Endothelial cell of umbilical vein (primary cell): Measurements from ENCODE around the gene NDUFB7. TPM values are rescaled to one million over a fixed set of nuclear protein-coding genes. Genes with fewer than 3 reads are reported as not detected.

Experiments
- BruUV-seq: library from RNA; stranded (reverse); fragments of 400-500 nt; replicated peaks from 2 replicates; lab custom pipeline; 2021; lab: Mats Ljungman, UMichigan
- CTCF ChIA-PET: fragments of 300-600, 350-600 bp; sonication (Branson Sonifier 250); formaldehyde crosslinking; loops from one replicate; lab custom pipeline; 2021; ENCODE audit warnings: antibody characterized with exemption, inconsistent platforms; lab: Charles Lee
- POLR2A ChIA-PET: fragments of 300-600, 350-600 bp; sonication (Branson Sonifier 250); formaldehyde crosslinking; loops from one replicate; lab custom pipeline; 2021; ENCODE audit warnings: antibody characterized with exemption, inconsistent platforms; lab: Charles Lee
- DNase-seq: peaks from one replicate; pipeline ENCODE4 v3.0.0-alpha.2; 2011; ENCODE audit warnings: low read depth, low spot score
- FAIRE-seq: peaks from 2 replicates; lab custom pipeline; 2011; peaks lifted over from hg19 to GRCh38; lab: Jason Lieb, UNC
- H2AFZ ChIP-seq: 2 replicates; pipeline ENCODE4 v1.6.0; 2012; ENCODE audit warnings: low read depth, low read length, control low read depth, inconsistent platforms
- H3K27ac ChIP-seq: 2 replicates; pipeline ENCODE4 v1.5.1; 2011; ENCODE audit warnings: low read depth, mild to moderate bottlenecking, control low read depth, low read length, moderate library complexity; ENCODE audit not compliant: insufficient read depth
- H3K27me3 ChIP-seq, 2 experiments: 2 replicates each; pipeline versions ENCODE4 v1.6.0 to v1.6.1; 2011; ENCODE audit warnings: low read length in 2 of 2, mixed read lengths in 1 of 2; ENCODE audit not compliant: control insufficient read depth in 2 of 2, insufficient read depth in 2 of 2
- H3K36me3 ChIP-seq, 2 experiments: 2 replicates in 1 of 2; 3 replicates in 1 of 2; pipeline ENCODE4 v1.5.1; 2011; ENCODE audit warnings: low read length in 2 of 2, mild to moderate bottlenecking in 1 of 2, moderate library complexity in 1 of 2; ENCODE audit not compliant: control insufficient read depth in 2 of 2, insufficient read depth in 2 of 2; ENCODE audit errors: extremely low read depth in 1 of 2
- H3K4me1 ChIP-seq: 3 replicates; pipeline ENCODE4 v1.5.1; 2011; ENCODE audit warnings: mild to moderate bottlenecking, low read length; ENCODE audit not compliant: control insufficient read depth, insufficient read depth; ENCODE audit errors: extremely low read depth
- H3K4me2 ChIP-seq: 2 replicates; pipeline ENCODE4 v1.6.1; 2011; ENCODE audit warnings: low read length, control low read depth, mixed read lengths; ENCODE audit not compliant: insufficient read depth
- H3K4me3 ChIP-seq, 3 experiments: fragments of 200-600 bp in 1 of 3; sonication (generic), shearing (Covaris generic) in 1 of 3; replicated peaks in 1 of 3; 2 replicates each; pipeline ENCODE4 v1.5.1; 2011 to 2016; ENCODE audit warnings: control low read depth in 3 of 3, low read length in 3 of 3, mild to moderate bottlenecking in 2 of 3, inconsistent platforms in 1 of 3, low read depth in 1 of 3, moderate library complexity in 1 of 3; ENCODE audit not compliant: insufficient read depth in 1 of 3
- H3K79me2 ChIP-seq: 2 replicates; pipeline ENCODE4 v1.6.0; 2012; ENCODE audit warnings: low read length, inconsistent platforms; ENCODE audit not compliant: control insufficient read depth, insufficient read depth
- H3K9ac ChIP-seq: replicated peaks from 2 replicates; pipeline ENCODE3; 2011; ENCODE audit warnings: low read length, control low read depth; ENCODE audit not compliant: insufficient read depth; ENCODE audit errors: extremely low read depth
- H3K9me1 ChIP-seq: replicated peaks from 3 replicates; pipeline ENCODE4 v1.6.0; 2011; ENCODE audit warnings: mild to moderate bottlenecking, low read length; ENCODE audit not compliant: control insufficient read depth, insufficient read depth; ENCODE audit errors: extremely low read depth
- H3K9me3 ChIP-seq: replicated peaks from 2 replicates; pipeline ENCODE4 v1.5.1; 2012; ENCODE audit warnings: low read length, inconsistent platforms; ENCODE audit not compliant: control insufficient read depth, insufficient read depth
- H4K20me1 ChIP-seq: replicated peaks from 2 replicates; pipeline ENCODE3; 2011; ENCODE audit warnings: mild to moderate bottlenecking, low read length; ENCODE audit not compliant: control insufficient read depth, insufficient read depth; ENCODE audit errors: extremely low read depth
- EZH2 ChIP-seq: IDR thresholded peaks from 2 replicates; pipeline ENCODE4 v1.6.1; 2012; ENCODE audit warnings: borderline replicate concordance, low read depth, mild to moderate bottlenecking, moderate library complexity, low read length, inconsistent platforms; ENCODE audit not compliant: severe bottlenecking
- FOS ChIP-seq: IDR thresholded peaks from 2 replicates; pipeline ENCODE4 v1.6.1; 2011; ENCODE audit warnings: mild to moderate bottlenecking, low read length, moderate library complexity, borderline replicate concordance; ENCODE audit not compliant: insufficient read depth
- GATA2 ChIP-seq: IDR thresholded peaks from 2 replicates; pipeline ENCODE4 v1.7.0; 2011; ENCODE audit warnings: low read depth, mild to moderate bottlenecking, moderate library complexity, mixed read lengths, low read length; ENCODE audit not compliant: insufficient read length, insufficient read depth
- JUN ChIP-seq: IDR thresholded peaks from 2 replicates; pipeline ENCODE4 v1.6.1; 2011; ENCODE audit warnings: borderline replicate concordance, low read depth; ENCODE audit not compliant: insufficient read length, insufficient read depth
- MYC ChIP-seq: IDR thresholded peaks from one replicate; pipeline ENCODE4 v1.6.1; 2011; ENCODE audit warnings: mild to moderate bottlenecking, low read depth, low read length
- POLR2A ChIP-seq: IDR thresholded peaks from 2 replicates; pipeline ENCODE4 v1.6.1; 2012; ENCODE audit warnings: low read depth, mild to moderate bottlenecking, control low read depth, low read length
- POLR2AphosphoS5 ChIP-seq: IDR thresholded peaks from 2 replicates; pipeline ENCODE4 v1.6.1; 2012; ENCODE audit warnings: low read depth, mild to moderate bottlenecking, control low read depth, low read length, moderate library complexity; ENCODE audit not compliant: insufficient read depth
- dilution Hi-C: fragments of 300-500 bp; cut with MboI; formaldehyde crosslinking; loops from one replicate; pipeline ENCODE4 v1.15.0; 2019; ENCODE audit warnings: low sequenced_read_pairs; ENCODE audit not compliant: extremely low pct_ligation_motif_present
- intact Hi-C: fragments of 100-400 bp; cut with micrococcal nuclease; formaldehyde crosslinking; loops from one replicate; pipeline ENCODE4 v1.10.0; 2022
- polyA plus RNA-seq, 4 experiments: library from polyadenylated mRNA; depleted of rRNA in 3 of 4; stranded (reverse) in 3 of 4; unstranded in 1 of 4; fragments of >200 nt; gene quantifications; 2 replicates each; pipeline versions ENCODE4 v1.2.1 to v1.2.3, GENCODE V29; 2011 to 2012; ENCODE audit warnings: missing spikeins in 1 of 4
- total RNA-seq: library from RNA; stranded (reverse); gene quantifications from 2 replicates; pipeline ENCODE4 v1.2.3, GENCODE V29; 2021
- TF ChIP-seq, protein P1 (sequence below), 2 donors: IDR thresholded peaks; 1 replicate in 1 of 2; 2 replicates in 1 of 2; pipeline ENCODE4 v1.5.1; 2011; ENCODE audit warnings: low read length in 2 of 2, mild to moderate bottlenecking in 2 of 2, moderate library complexity in 2 of 2, control low read depth in 1 of 2, inconsistent platforms in 1 of 2, low read depth in 1 of 2; ENCODE audit not compliant: insufficient read depth in 1 of 2; ENCODE audit errors: extremely low read depth in 1 of 2
- TF ChIP-seq, protein P2 (sequence below): IDR thresholded peaks from 2 replicates; pipeline ENCODE4 v1.6.1; 2011; ENCODE audit not compliant: insufficient read depth, insufficient read length

NDUFB7 gene
- total and polyA plus RNA-seq, 2 donors (not counting 3 experiments of a cell fraction or from before 2014, with no cell fraction given) = 177 to 655 TPM

DNA sequence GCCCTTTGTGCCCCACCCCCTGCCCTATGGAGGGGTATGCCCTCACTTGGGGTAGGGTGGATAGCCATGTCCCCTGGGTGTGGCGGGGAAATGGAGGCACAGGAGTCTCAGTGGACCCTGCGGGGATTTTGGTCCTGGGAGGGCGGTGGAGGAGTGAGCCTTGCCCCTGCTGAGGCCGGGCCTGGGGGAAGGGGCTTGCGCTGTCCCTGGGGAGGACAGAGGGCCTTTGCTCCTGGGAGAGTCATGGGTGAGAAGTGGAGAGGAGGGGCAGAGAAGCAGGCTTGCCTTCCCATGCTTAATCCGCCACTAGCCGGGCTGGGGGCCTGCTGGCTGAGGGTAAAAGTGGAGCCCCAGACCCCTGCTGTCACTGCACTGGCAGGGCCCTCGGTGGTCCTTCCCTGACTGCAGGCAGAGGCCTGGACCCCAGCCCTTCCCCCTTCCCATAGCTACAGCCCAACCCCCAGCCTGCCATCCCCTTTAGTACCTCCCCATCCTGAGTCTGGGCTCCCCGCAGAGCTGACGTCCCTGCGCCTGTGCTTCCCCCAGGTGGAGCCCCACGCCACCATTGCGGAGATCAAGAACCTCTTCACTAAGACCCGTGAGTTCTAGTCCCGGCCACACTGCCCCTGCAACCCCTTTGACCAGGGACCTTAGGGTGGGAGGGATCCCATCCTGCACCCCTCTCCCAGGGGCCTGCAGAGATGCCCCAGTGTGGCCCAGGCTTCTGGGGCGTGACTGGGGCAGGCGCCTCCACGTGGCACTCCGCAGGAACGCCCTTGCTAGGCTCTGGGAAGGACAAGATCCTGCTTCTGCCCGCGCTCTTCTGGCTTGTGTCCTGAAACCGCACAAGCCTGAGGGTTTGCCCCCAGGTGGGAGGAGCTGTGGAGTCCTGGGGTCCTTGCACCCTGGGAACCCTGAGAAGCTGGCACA, 8.9 kb downstream of the NDUFB7 start:
- DNase-seq = no peak
- ChIA-PET CTCF (interaction anchor here (1.6 kb wide), 1 partner anchor 124 kb away, joined by 4 read pairs; no protein-coding TSS in a partner anchor), POLR2A (no interaction called here)
- H3K36me3 ChIP-seq = peaks cover 0 to 11% of the 10 kb centered on the region in 2 experiments
- no peak overlapping the region for H3K27ac ChIP-seq
- no TSS peak for BruUV-seq
- no peak for FAIRE-seq
- intact Hi-C loops = no loop called here
- H3K4me1 ChIP-seq = peaks cover 6% of the 10 kb centered on the region
- no peaks in the 10 kb centered on the region for H3K9me3 ChIP-seq
- no peak overlapping the region for H3K4me3 ChIP-seq
- no peak overlapping the region for H2AFZ ChIP-seq
- H3K27me3 ChIP-seq = no peaks in the 10 kb centered on the region
- H4K20me1 ChIP-seq = no peaks in the 10 kb centered on the region
- dilution Hi-C loops = no loop called here
- H3K9ac ChIP-seq = no peak overlapping the region
- no peak for TF ChIP-seq POLR2A
- no peak for TF ChIP-seq FOS
- TF ChIP-seq GATA2 = no peak
- TF ChIP-seq JUN = no peak
- no peak for TF ChIP-seq EZH2
- TF ChIP-seq MYC = no peak
- TF ChIP-seq POLR2AphosphoS5 = no peak
- TF ChIP-seq, protein P1, sequence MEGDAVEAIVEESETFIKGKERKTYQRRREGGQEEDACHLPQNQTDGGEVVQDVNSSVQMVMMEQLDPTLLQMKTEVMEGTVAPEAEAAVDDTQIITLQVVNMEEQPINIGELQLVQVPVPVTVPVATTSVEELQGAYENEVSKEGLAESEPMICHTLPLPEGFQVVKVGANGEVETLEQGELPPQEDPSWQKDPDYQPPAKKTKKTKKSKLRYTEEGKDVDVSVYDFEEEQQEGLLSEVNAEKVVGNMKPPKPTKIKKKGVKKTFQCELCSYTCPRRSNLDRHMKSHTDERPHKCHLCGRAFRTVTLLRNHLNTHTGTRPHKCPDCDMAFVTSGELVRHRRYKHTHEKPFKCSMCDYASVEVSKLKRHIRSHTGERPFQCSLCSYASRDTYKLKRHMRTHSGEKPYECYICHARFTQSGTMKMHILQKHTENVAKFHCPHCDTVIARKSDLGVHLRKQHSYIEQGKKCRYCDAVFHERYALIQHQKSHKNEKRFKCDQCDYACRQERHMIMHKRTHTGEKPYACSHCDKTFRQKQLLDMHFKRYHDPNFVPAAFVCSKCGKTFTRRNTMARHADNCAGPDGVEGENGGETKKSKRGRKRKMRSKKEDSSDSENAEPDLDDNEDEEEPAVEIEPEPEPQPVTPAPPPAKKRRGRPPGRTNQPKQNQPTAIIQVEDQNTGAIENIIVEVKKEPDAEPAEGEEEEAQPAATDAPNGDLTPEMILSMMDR (IDR thresholded peaks at IDR 0.05; ENCODE audit: extremely low read depth in 1 of 2, insufficient read depth in 1 of 2, low read depth in 1 of 2, low read length in 2 of 2) = no peak
- TF ChIP-seq, protein P2, sequence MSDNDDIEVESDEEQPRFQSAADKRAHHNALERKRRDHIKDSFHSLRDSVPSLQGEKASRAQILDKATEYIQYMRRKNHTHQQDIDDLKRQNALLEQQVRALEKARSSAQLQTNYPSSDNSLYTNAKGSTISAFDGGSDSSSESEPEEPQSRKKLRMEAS = no peak
- H3K4me2 ChIP-seq = no peak overlapping the region
- no peaks in the 10 kb centered on the region for H3K9me1 ChIP-seq
- peaks cover 2% of the 10 kb centered on the region for H3K79me2 ChIP-seq
